Hepatocyte (in vitro differentiated cells): ENCODE data around the gene ZCWPW2.

Experiments used
- EZH2 ChIP-seq: fragments of 200-600 bp; sonication (generic); IDR thresholded peaks from 2 replicates; pipeline ENCODE4 v1.6.1; 2016; ENCODE audit warnings: antibody characterized with exemption, mild to moderate bottlenecking, borderline replicate concordance
- TF ChIP-seq, protein P1 (sequence below): fragments of 200-600 bp; sonication (generic); IDR thresholded peaks from 2 replicates; pipeline ENCODE4 v1.5.1; 2016; ENCODE audit warnings: antibody characterized with exemption, mild to moderate bottlenecking; ENCODE audit not compliant: poor library complexity

GRCh38 chr3:28542351-28542750, 193.8 kb downstream of the ZCWPW2 start:
- TF ChIP-seq, protein P1, sequence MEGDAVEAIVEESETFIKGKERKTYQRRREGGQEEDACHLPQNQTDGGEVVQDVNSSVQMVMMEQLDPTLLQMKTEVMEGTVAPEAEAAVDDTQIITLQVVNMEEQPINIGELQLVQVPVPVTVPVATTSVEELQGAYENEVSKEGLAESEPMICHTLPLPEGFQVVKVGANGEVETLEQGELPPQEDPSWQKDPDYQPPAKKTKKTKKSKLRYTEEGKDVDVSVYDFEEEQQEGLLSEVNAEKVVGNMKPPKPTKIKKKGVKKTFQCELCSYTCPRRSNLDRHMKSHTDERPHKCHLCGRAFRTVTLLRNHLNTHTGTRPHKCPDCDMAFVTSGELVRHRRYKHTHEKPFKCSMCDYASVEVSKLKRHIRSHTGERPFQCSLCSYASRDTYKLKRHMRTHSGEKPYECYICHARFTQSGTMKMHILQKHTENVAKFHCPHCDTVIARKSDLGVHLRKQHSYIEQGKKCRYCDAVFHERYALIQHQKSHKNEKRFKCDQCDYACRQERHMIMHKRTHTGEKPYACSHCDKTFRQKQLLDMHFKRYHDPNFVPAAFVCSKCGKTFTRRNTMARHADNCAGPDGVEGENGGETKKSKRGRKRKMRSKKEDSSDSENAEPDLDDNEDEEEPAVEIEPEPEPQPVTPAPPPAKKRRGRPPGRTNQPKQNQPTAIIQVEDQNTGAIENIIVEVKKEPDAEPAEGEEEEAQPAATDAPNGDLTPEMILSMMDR = no peak
- TF ChIP-seq EZH2 = no peak
